Osteoblast (primary cell): Measurements from ENCODE around the gene SLC37A1. TPM values are rescaled to one million over a fixed set of nuclear protein-coding genes. Genes with fewer than 3 reads are reported as not detected.

Experiments
- DNase-seq: peaks from one replicate; pipeline ENCODE4 v3.0.0; 2011; ENCODE audit warnings: low spot score, mixed read lengths; ENCODE audit not compliant: insufficient read length; ENCODE audit errors: missing footprints
- H2AFZ ChIP-seq: 2 replicates; pipeline ENCODE4 v1.6.0; 2011; ENCODE audit warnings: mild to moderate bottlenecking, low read length
- H3K27ac ChIP-seq: 2 replicates; pipeline ENCODE4 v1.5.1; 2011; ENCODE audit warnings: mild to moderate bottlenecking, low read depth, low read length, moderate library complexity
- H3K27me3 ChIP-seq: 2 replicates; pipeline ENCODE4 v1.6.0; 2012; ENCODE audit warnings: mild to moderate bottlenecking, control low read depth, inconsistent platforms, low read length, moderate library complexity; ENCODE audit not compliant: insufficient read depth
- H3K36me3 ChIP-seq: 2 replicates; pipeline ENCODE4 v1.5.1; 2011; ENCODE audit warnings: mild to moderate bottlenecking, low read length, control low read depth, moderate library complexity; ENCODE audit not compliant: insufficient read depth
- H3K4me1 ChIP-seq: 2 replicates; pipeline ENCODE4 v1.5.1; 2011; ENCODE audit warnings: mild to moderate bottlenecking, low read length, control low read depth, moderate library complexity; ENCODE audit not compliant: insufficient read depth
- H3K4me2 ChIP-seq: 2 replicates; pipeline ENCODE4 v1.6.0; 2011; ENCODE audit warnings: mild to moderate bottlenecking, low read length; ENCODE audit not compliant: insufficient read depth
- H3K4me3 ChIP-seq: fragments of 200-600 bp; sonication (generic); 3 replicates; pipeline ENCODE4 v1.5.1; 2012; ENCODE audit warnings: mild to moderate bottlenecking, low read length, inconsistent platforms; ENCODE audit not compliant: insufficient read depth
- H3K79me2 ChIP-seq: 2 replicates; pipeline ENCODE4 v1.6.0; 2012; ENCODE audit warnings: mild to moderate bottlenecking, low read length, control low read depth, inconsistent platforms; ENCODE audit not compliant: insufficient read depth
- H3K9me3 ChIP-seq: 2 replicates; pipeline ENCODE4 v1.5.1; 2011; ENCODE audit warnings: low read depth, low read length, control low read depth
- H4K20me1 ChIP-seq: 2 replicates; pipeline ENCODE4 v1.6.0; 2012; ENCODE audit warnings: mild to moderate bottlenecking, low read length, control low read depth; ENCODE audit not compliant: insufficient read depth
- total RNA-seq: library from RNA; depleted of rRNA; stranded (reverse); fragments of >200 nt; gene quantifications from 2 replicates; pipeline ENCODE4 v1.2.3, GENCODE V29; 2012
- TF ChIP-seq, protein P1 (sequence below): IDR thresholded peaks from 2 replicates; pipeline ENCODE4 v1.5.1; 2011; ENCODE audit warnings: mild to moderate bottlenecking, low read depth, low read length, moderate library complexity; ENCODE audit errors: extremely low read depth

Gene SLC37A1
- total RNA-seq, 1 donor = 6.9 TPM

DNA sequence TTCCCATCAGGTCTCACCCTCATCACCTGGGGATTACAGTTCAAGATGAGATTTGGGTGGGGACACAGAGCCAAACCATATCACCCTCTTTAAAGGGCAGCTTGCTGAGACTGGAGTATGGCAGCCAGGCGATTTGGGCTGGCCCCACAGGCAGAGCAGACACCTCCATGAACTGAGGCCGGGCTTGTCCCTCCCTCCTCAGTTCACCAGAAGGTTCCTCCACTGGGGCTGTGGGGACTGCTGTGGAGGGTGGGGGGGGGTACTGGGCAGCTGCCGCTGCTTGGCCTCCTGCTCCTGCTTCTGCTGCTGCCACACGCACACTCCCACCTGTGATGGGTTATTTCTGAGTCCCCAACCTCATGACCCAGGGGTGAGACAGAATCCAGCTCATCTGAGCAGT, 85.8 kb downstream of the SLC37A1 start:
- no peaks in the 10 kb centered on the region for H3K9me3 ChIP-seq
- H4K20me1 ChIP-seq = no peaks in the 10 kb centered on the region
- no peaks in the 10 kb centered on the region for H3K79me2 ChIP-seq
- H3K27me3 ChIP-seq = no peaks in the 10 kb centered on the region
- TF ChIP-seq, protein P1, sequence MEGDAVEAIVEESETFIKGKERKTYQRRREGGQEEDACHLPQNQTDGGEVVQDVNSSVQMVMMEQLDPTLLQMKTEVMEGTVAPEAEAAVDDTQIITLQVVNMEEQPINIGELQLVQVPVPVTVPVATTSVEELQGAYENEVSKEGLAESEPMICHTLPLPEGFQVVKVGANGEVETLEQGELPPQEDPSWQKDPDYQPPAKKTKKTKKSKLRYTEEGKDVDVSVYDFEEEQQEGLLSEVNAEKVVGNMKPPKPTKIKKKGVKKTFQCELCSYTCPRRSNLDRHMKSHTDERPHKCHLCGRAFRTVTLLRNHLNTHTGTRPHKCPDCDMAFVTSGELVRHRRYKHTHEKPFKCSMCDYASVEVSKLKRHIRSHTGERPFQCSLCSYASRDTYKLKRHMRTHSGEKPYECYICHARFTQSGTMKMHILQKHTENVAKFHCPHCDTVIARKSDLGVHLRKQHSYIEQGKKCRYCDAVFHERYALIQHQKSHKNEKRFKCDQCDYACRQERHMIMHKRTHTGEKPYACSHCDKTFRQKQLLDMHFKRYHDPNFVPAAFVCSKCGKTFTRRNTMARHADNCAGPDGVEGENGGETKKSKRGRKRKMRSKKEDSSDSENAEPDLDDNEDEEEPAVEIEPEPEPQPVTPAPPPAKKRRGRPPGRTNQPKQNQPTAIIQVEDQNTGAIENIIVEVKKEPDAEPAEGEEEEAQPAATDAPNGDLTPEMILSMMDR = no peak
- H3K4me3 ChIP-seq = no peak overlapping the region
- DNase-seq = peak; percentile 15
- H2AFZ ChIP-seq = no peak overlapping the region
- H3K4me2 ChIP-seq = no peak overlapping the region
- no peak overlapping the region for H3K27ac ChIP-seq
- no peaks in the 10 kb centered on the region for H3K4me1 ChIP-seq
- no peaks in the 10 kb centered on the region for H3K36me3 ChIP-seq

DNA sequence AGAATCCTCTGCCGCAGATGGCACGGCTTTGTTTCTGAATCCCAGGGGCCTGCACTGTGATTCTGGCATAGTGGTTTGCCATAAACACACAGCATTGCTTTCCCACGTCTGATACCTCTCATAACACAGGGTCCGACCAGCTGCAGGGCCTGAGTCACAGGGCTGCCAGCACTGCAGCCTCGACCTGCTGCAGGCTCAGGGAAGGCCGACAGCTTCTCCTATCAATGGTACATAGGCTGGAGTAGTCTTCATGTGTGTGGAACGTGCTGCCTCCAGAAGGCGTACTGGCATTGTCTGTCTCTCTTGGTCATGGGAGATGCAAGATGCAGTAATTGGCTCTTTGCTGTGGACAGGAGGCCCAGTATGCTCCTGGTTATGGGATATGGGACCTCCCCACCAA, 86.3 kb downstream of the SLC37A1 start:
- no peaks in the 10 kb centered on the region for H4K20me1 ChIP-seq
- TF ChIP-seq, protein P1 = no peak

DNA sequence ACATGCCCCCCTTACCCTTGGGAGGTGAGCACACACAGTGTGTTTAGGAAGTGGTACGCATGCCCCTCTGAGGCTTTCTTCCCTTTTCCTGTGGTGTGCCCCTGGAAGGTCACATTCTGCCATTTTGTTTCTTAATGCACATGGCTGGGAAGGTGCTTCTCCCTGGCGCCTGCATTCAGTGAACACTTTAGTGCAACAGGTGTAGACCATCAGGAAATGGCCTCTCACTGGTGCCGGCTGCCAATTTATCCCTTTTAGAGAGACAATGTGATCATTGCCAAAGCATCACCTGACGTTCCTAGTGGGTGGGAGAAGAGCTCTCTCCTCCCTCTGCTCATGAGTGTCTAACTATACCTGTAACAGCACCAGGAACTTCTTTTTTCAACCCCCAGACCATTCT, 88.0 kb downstream of the SLC37A1 start:
- Histone ChIP-seq H3K9me3 (peaks cover 4% of the 10 kb centered on the region), H3K27me3 (no peaks in the 10 kb centered on the region), H3K4me2 (no peak overlapping the region), H3K36me3 (no peaks in the 10 kb centered on the region), H2AFZ (no peak overlapping the region), H3K4me3 (no peak overlapping the region), H3K79me2 (no peaks in the 10 kb centered on the region), H3K4me1 (no peaks in the 10 kb centered on the region), H4K20me1 (no peaks in the 10 kb centered on the region), H3K27ac (no peak overlapping the region)
- TF ChIP-seq, protein P1 = no peak
- peak; percentile 56 for DNase-seq

More for the DNA sequence above, 86.3 kb downstream of the SLC37A1 start:
- DNase-seq = peak; percentile 62
- H3K4me1 ChIP-seq = no peaks in the 10 kb centered on the region
- no peak overlapping the region for H3K4me3 ChIP-seq
- no peak overlapping the region for H2AFZ ChIP-seq
- H3K36me3 ChIP-seq = no peaks in the 10 kb centered on the region
- H3K79me2 ChIP-seq = no peaks in the 10 kb centered on the region
- H3K27ac ChIP-seq = no peak overlapping the region
- H3K27me3 ChIP-seq = no peaks in the 10 kb centered on the region
- H3K9me3 ChIP-seq = no peaks in the 10 kb centered on the region
- H3K4me2 ChIP-seq = no peak overlapping the region

DNA sequence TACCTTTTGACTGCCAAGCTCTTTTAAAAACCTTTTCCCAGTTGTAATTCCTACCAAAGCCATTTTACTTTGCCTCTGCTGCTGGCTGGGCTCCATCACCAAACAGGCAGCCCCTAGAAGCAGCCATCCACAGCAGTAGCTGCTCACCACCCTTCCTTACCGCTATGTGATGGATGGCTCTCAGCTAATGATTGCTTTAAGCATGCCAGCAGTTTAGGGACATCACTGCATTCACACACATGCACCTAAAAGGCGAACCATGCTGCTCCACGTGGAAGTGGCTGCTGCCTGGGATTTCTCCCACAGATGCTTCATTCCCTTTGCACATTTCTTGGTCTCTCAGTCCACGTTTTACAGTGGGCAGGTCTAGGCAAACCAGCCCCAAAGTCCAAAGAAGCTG, 93.5 kb downstream of the SLC37A1 start:
- Histone ChIP-seq H2AFZ (no peak overlapping the region), H4K20me1 (no peaks in the 10 kb centered on the region), H3K27me3 (no peaks in the 10 kb centered on the region), H3K4me3 (no peak overlapping the region), H3K4me2 (no peak overlapping the region), H3K79me2 (no peaks in the 10 kb centered on the region), H3K36me3 (no peaks in the 10 kb centered on the region), H3K9me3 (peaks cover 4% of the 10 kb centered on the region), H3K4me1 (no peaks in the 10 kb centered on the region), H3K27ac (no peak overlapping the region)
- DNase-seq = no peak
- TF ChIP-seq, protein P1 = no peak
